H1 (cell line): ENCODE measurements around the gene LTF. TPM values are rescaled to one million over a fixed set of nuclear protein-coding genes. Genes with fewer than 3 reads are reported as not detected.

ENCODE experiments used
- CTCF ChIA-PET: fragments of 300-600 bp; sonication (Branson Sonifier 250); formaldehyde crosslinking; loops from one replicate; lab custom pipeline; 2021; ENCODE audit not compliant: partially characterized antibody; lab: Charles Lee
- POLR2A ChIA-PET: fragments of 300-600 bp; sonication (Branson Sonifier 250); formaldehyde crosslinking; loops from one replicate; lab custom pipeline; 2021; ENCODE audit warnings: inconsistent platforms; ENCODE audit not compliant: partially characterized antibody; lab: Charles Lee
- DNase-seq, 2 experiments: peaks; one replicate each; pipeline versions ENCODE4 v3.0.0 to v3.0.0-alpha.2; 2010 to 2022; ENCODE audit warnings: low spot score in 2 of 2, low read depth in 1 of 2, mixed read lengths in 1 of 2
- FAIRE-seq: peaks from 2 replicates; lab custom pipeline; 2011; peaks lifted over from hg19 to GRCh38; lab: Jason Lieb, UNC
- H2AFZ ChIP-seq: 2 replicates; pipeline ENCODE4 v1.8.1; 2012; ENCODE audit warnings: low read length, inconsistent platforms
- H2AK5ac ChIP-seq: 2 replicates; pipeline ENCODE4 v1.6.1; 2013; ENCODE audit warnings: low read depth, low read length
- H2BK120ac ChIP-seq: replicated peaks from 2 replicates; pipeline ENCODE3; 2013; ENCODE audit warnings: low read depth, low read length, inconsistent platforms
- H2BK12ac ChIP-seq: 2 replicates; pipeline ENCODE4 v1.6.1; 2013; ENCODE audit warnings: low read depth, low read length
- H2BK15ac ChIP-seq: 2 replicates; pipeline ENCODE4 v1.6.1; 2013; ENCODE audit warnings: low read length
- H2BK20ac ChIP-seq: 2 replicates; pipeline ENCODE4 v1.6.1; 2013; ENCODE audit warnings: low read length
- H2BK5ac ChIP-seq: 2 replicates; pipeline ENCODE4 v1.6.1; 2013; ENCODE audit warnings: low read depth, low read length
- H3K14ac ChIP-seq: 2 replicates; pipeline ENCODE4 v1.6.1; 2013; ENCODE audit warnings: inconsistent platforms; ENCODE audit not compliant: insufficient read length
- H3K18ac ChIP-seq: 2 replicates; pipeline ENCODE4 v1.6.1; 2013; ENCODE audit warnings: low read length; ENCODE audit errors: extremely low read depth
- H3K23ac ChIP-seq: 2 replicates; pipeline ENCODE4 v1.6.1; 2013; ENCODE audit warnings: inconsistent platforms; ENCODE audit not compliant: insufficient read length
- H3K23me2 ChIP-seq: 2 replicates; pipeline ENCODE4 v1.6.1; 2013; ENCODE audit warnings: low read depth, low read length
- H3K27ac ChIP-seq: 2 replicates; pipeline ENCODE4 v1.6.1; 2011; ENCODE audit warnings: low read depth, low read length, inconsistent platforms
- H3K27me3 ChIP-seq, 4 experiments: replicated peaks in 1 of 4; 1 replicate in 1 of 4; 2 replicates in 3 of 4; pipeline versions ENCODE4 v1.6.1 to v1.8.1; 2011 to 2013; ENCODE audit warnings: low read length in 3 of 4, mild to moderate bottlenecking in 3 of 4, inconsistent platforms in 2 of 4, mixed read lengths in 2 of 4, moderate library complexity in 1 of 4; ENCODE audit not compliant: control insufficient read depth in 3 of 4, insufficient read depth in 3 of 4; ENCODE audit errors: extremely low read depth in 1 of 4
- H3K36me3 ChIP-seq, 4 experiments: 2 replicates each; pipeline versions ENCODE4 v1.6.1 to v1.8.1; 2011 to 2013; ENCODE audit warnings: mild to moderate bottlenecking in 4 of 4, low read length in 3 of 4, moderate library complexity in 2 of 4, control low read depth in 1 of 4, inconsistent platforms in 1 of 4; ENCODE audit not compliant: insufficient read depth in 4 of 4, control insufficient read depth in 2 of 4
- H3K4ac ChIP-seq: replicated peaks from 2 replicates; pipeline ENCODE3; 2013; ENCODE audit warnings: low read length, low read depth, mixed read lengths, inconsistent platforms; ENCODE audit not compliant: insufficient read length
- H3K4me1 ChIP-seq, 4 experiments: replicated peaks in 1 of 4; 1 replicate in 1 of 4; 2 replicates in 3 of 4; pipeline versions ENCODE4 v1.6.1 to v1.8.1; 2011 to 2013; ENCODE audit warnings: low read length in 3 of 4, inconsistent platforms in 2 of 4, mixed read lengths in 1 of 4; ENCODE audit not compliant: insufficient read depth in 4 of 4, control insufficient read depth in 3 of 4
- H3K4me2 ChIP-seq, 2 experiments: 2 replicates each; pipeline versions ENCODE4 v1.6.1 to v1.8.1; 2011 to 2013; ENCODE audit warnings: low read depth in 2 of 2, low read length in 2 of 2, control low read depth in 1 of 2, inconsistent platforms in 1 of 2, mild to moderate bottlenecking in 1 of 2; ENCODE audit not compliant: insufficient read depth in 1 of 2
- H3K4me3 ChIP-seq, 4 experiments: fragments of 200-600, 300-600 bp in 1 of 4; sonication (generic), shearing (Covaris generic), sonication (Bioruptor Twin) in 1 of 4; 2 replicates each; pipeline versions ENCODE4 v1.5.1 to v1.8.1; 2011 to 2016; ENCODE audit warnings: low read length in 4 of 4, low read depth in 3 of 4, control low read depth in 2 of 4, inconsistent platforms in 2 of 4, mild to moderate bottlenecking in 2 of 4, mixed read lengths in 1 of 4, moderate library complexity in 1 of 4; ENCODE audit not compliant: insufficient read depth in 2 of 4; ENCODE audit errors: extremely low read depth in 1 of 4
- H3K56ac ChIP-seq: replicated peaks from 2 replicates; pipeline ENCODE3; 2013; ENCODE audit warnings: low read depth, mild to moderate bottlenecking, mixed read lengths, low read length, inconsistent platforms; ENCODE audit not compliant: insufficient read length
- H3K79me1 ChIP-seq: 2 replicates; pipeline ENCODE4 v1.6.1; 2013; ENCODE audit warnings: low read depth, low read length, control low read depth
- H3K79me2 ChIP-seq, 2 experiments: 2 replicates each; pipeline versions ENCODE4 v1.6.1 to v1.8.1; 2012 to 2013; ENCODE audit warnings: low read length in 2 of 2, mild to moderate bottlenecking in 2 of 2, inconsistent platforms in 1 of 2; ENCODE audit not compliant: insufficient read depth in 2 of 2, control insufficient read depth in 1 of 2
- H3K9ac ChIP-seq, 4 experiments: replicated peaks in 1 of 4; 1 replicate in 1 of 4; 2 replicates in 3 of 4; pipeline versions ENCODE4 v1.6.1 to v1.8.1; 2011 to 2013; ENCODE audit warnings: low read depth in 3 of 4, low read length in 3 of 4, control low read depth in 2 of 4, mild to moderate bottlenecking in 2 of 4, moderate library complexity in 2 of 4, inconsistent platforms in 1 of 4; ENCODE audit errors: extremely low read depth in 1 of 4
- H3K9me3 ChIP-seq, 2 experiments: 2 replicates each; pipeline versions ENCODE4 v1.6.1 to v1.8.1; 2012 to 2013; ENCODE audit warnings: mild to moderate bottlenecking in 2 of 2, moderate library complexity in 2 of 2, control low read depth in 1 of 2, inconsistent platforms in 1 of 2, low read depth in 1 of 2, low read length in 1 of 2, mixed read lengths in 1 of 2; ENCODE audit not compliant: insufficient read depth in 2 of 2
- H4K20me1 ChIP-seq, 2 experiments: replicated peaks in 1 of 2; 2 replicates each; pipeline versions ENCODE3 to v1.8.1; 2011 to 2013; ENCODE audit warnings: inconsistent platforms in 2 of 2, low read length in 2 of 2, mild to moderate bottlenecking in 1 of 2; ENCODE audit not compliant: insufficient read depth in 2 of 2, control insufficient read depth in 1 of 2
- H4K5ac ChIP-seq: 2 replicates; pipeline ENCODE4 v1.6.1; 2013; ENCODE audit warnings: low read length, low read depth, mixed read lengths, inconsistent platforms; ENCODE audit not compliant: insufficient read length
- H4K8ac ChIP-seq: 2 replicates; pipeline ENCODE4 v1.8.0; 2013; ENCODE audit warnings: mild to moderate bottlenecking, moderate library complexity, low read length, inconsistent platforms; ENCODE audit not compliant: insufficient read depth; ENCODE audit errors: extremely low read depth
- H4K91ac ChIP-seq: replicated peaks from 2 replicates; pipeline ENCODE3; 2013; ENCODE audit warnings: low read length, mixed read lengths, inconsistent platforms; ENCODE audit not compliant: insufficient read length
- BCL11A ChIP-seq, 2 experiments: IDR thresholded peaks; one replicate each; pipeline ENCODE4 v1.6.1; 2011; ENCODE audit warnings: low read depth in 2 of 2, low read length in 2 of 2, mild to moderate bottlenecking in 2 of 2
- BRCA1 ChIP-seq: IDR thresholded peaks from 2 replicates; pipeline ENCODE4 v1.6.1; 2012; ENCODE audit warnings: low read depth, low read length, improper control_type of control experiment
- CREB1 ChIP-seq: IDR thresholded peaks from 2 replicates; pipeline ENCODE4 v1.6.1; 2012; ENCODE audit warnings: inconsistent platforms
- CTBP2 ChIP-seq: IDR thresholded peaks from 2 replicates; pipeline ENCODE4 v1.7.0; 2011; ENCODE audit warnings: borderline replicate concordance, mild to moderate bottlenecking, moderate library complexity, mixed read lengths, low read length; ENCODE audit not compliant: insufficient read depth, insufficient read length
- EGR1 ChIP-seq: IDR thresholded peaks from 2 replicates; pipeline ENCODE4 v1.6.1; 2011; ENCODE audit warnings: low read depth, low read length, borderline replicate concordance
- GABPA ChIP-seq: IDR thresholded peaks from 2 replicates; pipeline ENCODE4 v1.6.1; 2011; ENCODE audit warnings: mild to moderate bottlenecking, low read length, moderate library complexity, borderline replicate concordance; ENCODE audit not compliant: insufficient read depth
- HDAC2 ChIP-seq, 2 experiments: fragments of 300-600 bp in 1 of 2; sonication (generic) in 1 of 2; IDR thresholded peaks; 2 replicates each; pipeline ENCODE4 v1.6.1; 2011 to 2012; ENCODE audit warnings: low read depth in 2 of 2, low read length in 2 of 2, mild to moderate bottlenecking in 2 of 2, moderate library complexity in 2 of 2, borderline replicate concordance in 1 of 2, inconsistent platforms in 1 of 2
- HDAC6 ChIP-seq: IDR thresholded peaks from one replicate; pipeline ENCODE4 v1.7.1; 2012; ENCODE audit warnings: low read depth, mild to moderate bottlenecking, inconsistent platforms, low read length, moderate library complexity
- JUN ChIP-seq: IDR thresholded peaks from 2 replicates; pipeline ENCODE4 v1.6.1; 2011; ENCODE audit warnings: low read depth, mild to moderate bottlenecking, improper control_type of control experiment, low read length
- JUND ChIP-seq: IDR thresholded peaks from 2 replicates; pipeline ENCODE4 v1.6.1; 2011; ENCODE audit warnings: mild to moderate bottlenecking, improper control_type of control experiment, low read length
- NANOG ChIP-seq: IDR thresholded peaks from 2 replicates; pipeline ENCODE4 v1.6.1; 2011; ENCODE audit warnings: low read length, low read depth, mild to moderate bottlenecking, inconsistent platforms; ENCODE audit not compliant: insufficient read depth, poor library complexity, severe bottlenecking
- POLR2A ChIP-seq, 2 experiments: IDR thresholded peaks; 1 replicate in 1 of 2; 2 replicates in 1 of 2; pipeline ENCODE4 v1.6.1; 2011; ENCODE audit warnings: low read depth in 2 of 2, low read length in 2 of 2, mild to moderate bottlenecking in 2 of 2; ENCODE audit errors: control extremely low read depth in 1 of 2
- POLR2AphosphoS5 ChIP-seq: IDR thresholded peaks from 2 replicates; pipeline ENCODE4 v1.6.1; 2011; ENCODE audit warnings: low read depth, low read length
- RXRA ChIP-seq: IDR thresholded peaks from 2 replicates; pipeline ENCODE4 v1.6.1; 2011; ENCODE audit warnings: low read depth, mild to moderate bottlenecking, low read length, moderate library complexity; ENCODE audit not compliant: insufficient read depth
- SIRT6 ChIP-seq: IDR thresholded peaks from one replicate; pipeline ENCODE4 v1.7.1; 2012; ENCODE audit warnings: low read length, inconsistent platforms
- TBP ChIP-seq: IDR thresholded peaks from 2 replicates; pipeline ENCODE4 v1.6.1; 2011; ENCODE audit warnings: low read depth, low read length, improper control_type of control experiment
- WGBS, 2 experiments: shearing (Covaris generic) in 1 of 2; methylation state at CpG; one replicate each; pipeline versions ENCODE4 v1.1.6 to v1.1.7; 2013 to 2015; ENCODE audit warnings: low lambda C conversion rate in 2 of 2, mixed read lengths in 2 of 2, inconsistent platforms in 1 of 2, low coverage in 1 of 2, missing lambda C conversion rate in 1 of 2; ENCODE audit not compliant: insufficient replicate concordance in 2 of 2, insufficient coverage in 1 of 2, insufficient read length in 1 of 2; ENCODE audit errors: extremely low coverage in 1 of 2, missing lambda C conversion rate in 1 of 2; 5-methylcytosine and 5-hydroxymethylcytosine counted together
- polyA plus RNA-seq, 7 experiments: library from polyadenylated mRNA; depleted of rRNA in 3 of 7; stranded (reverse) in 5 of 7; unstranded in 2 of 7; fragments of >200 nt in 5 of 7; fragments of 200-250 nt in 2 of 7; gene quantifications; 1 replicate in 5 of 7; 2 replicates in 1 of 7; 4 replicates in 1 of 7; pipeline versions ENCODE4 v1.2.1 to v1.2.3, GENCODE V29; 2011 to 2013; ENCODE audit warnings: missing spikeins in 2 of 7, mixed read lengths in 2 of 7
- total RNA-seq: library from RNA; stranded (reverse); fragmentation: NEBNext Ultra II Directional; extraction: Animal tissue kit (Norgen Biotek cat#: 25700); gene quantifications from 2 replicates; pipeline ENCODE4 v1.2.1, GENCODE V29; 2021

LTF gene
- total and polyA plus RNA-seq, 2 of the 8 experiments (the other 6 are each of a cell fraction or from before 2014, with no cell fraction given): 0.23 to 0.99 TPM

DNA sequence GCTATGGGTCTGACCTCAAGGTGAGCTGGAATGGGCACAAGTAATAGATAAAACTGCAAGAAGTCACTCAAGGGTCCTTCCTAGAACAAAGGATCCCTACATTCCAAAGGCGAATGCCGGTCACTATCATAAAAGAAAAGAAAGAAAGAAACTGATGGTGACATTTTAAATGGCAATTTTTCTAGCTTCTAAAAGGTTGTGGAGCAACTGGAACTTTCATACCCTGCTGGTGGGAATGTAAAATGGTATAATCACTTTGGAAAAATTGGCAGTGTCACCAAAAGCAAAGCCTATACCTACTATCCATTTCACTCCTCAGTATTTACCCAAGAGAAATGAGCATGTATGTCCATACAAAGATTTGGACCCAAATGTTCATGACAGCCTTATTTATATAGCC is 53.4 kb downstream of the LTF start:
- Histone ChIP-seq H3K23me2 (no peaks in the 10 kb centered on the region), H3K18ac (no peak overlapping the region), H2AFZ (no peak overlapping the region), H2BK120ac (no peak overlapping the region), H2BK12ac (no peak overlapping the region), H2BK20ac (no peak overlapping the region), H3K56ac (no peak overlapping the region), H4K5ac (no peak overlapping the region), H3K36me3 (no peaks in the 10 kb centered on the region), H2BK5ac (no peak overlapping the region), H3K14ac (no peak overlapping the region), H3K27ac (no peak overlapping the region), H3K79me2 (no peaks in the 10 kb centered on the region), H3K27me3 (no peaks in the 10 kb centered on the region; a peak in 1 of 7 replicates), H3K4ac (no peak overlapping the region), H2BK15ac (no peak overlapping the region), H3K9me3 (no peaks in the 10 kb centered on the region), H3K4me2 (no peak overlapping the region), H4K20me1 (no peaks in the 10 kb centered on the region), H4K91ac (no peak overlapping the region), H4K8ac (no peak overlapping the region), H3K79me1 (no peaks in the 10 kb centered on the region), H2AK5ac (no peak overlapping the region), H3K4me3 (no peak overlapping the region), H3K23ac (no peak overlapping the region), H3K4me1 (no peaks in the 10 kb centered on the region), H3K9ac (no peak overlapping the region)
- POLR2A ChIA-PET: no interaction called here
- no peak for DNase-seq
- FAIRE-seq: no peak
- 80% methylated on average over 2 of the region's 2 CpGs; no CpG with 5 or more reads in 1 of the 2 experiments for WGBS, 2 experiments
- CTCF ChIA-PET: interaction anchor here (0.7 to 5.3 kb wide), 8 partner anchors 8 to 172 kb away, joined by 3 to 31 read pairs (median 4); no protein-coding TSS in a partner anchor
- TF ChIP-seq GABPA (no peak), JUN (no peak), CREB1 (no peak), BRCA1 (no peak), JUND (no peak), RXRA (no peak), POLR2AphosphoS5 (no peak), POLR2A (IDR thresholded peaks at IDR 0.05; ENCODE audit: control extremely low read depth in 1 of 2, low read depth in 2 of 2, low read length in 2 of 2) (no peak), HDAC6 (no peak), TBP (no peak), CTBP2 (no peak), BCL11A (IDR thresholded peaks at IDR 0.05; ENCODE audit: low read depth in 2 of 2, low read length in 2 of 2) (no peak), NANOG (no peak), HDAC2 (IDR thresholded peaks at IDR 0.05; ENCODE audit: borderline replicate concordance in 1 of 2, low read depth in 2 of 2, low read length in 2 of 2) (no peak), SIRT6 (no peak), EGR1 (no peak)
